Measurements from ENCODE around the gene TXLNB.

Gene TXLNB

DNA sequence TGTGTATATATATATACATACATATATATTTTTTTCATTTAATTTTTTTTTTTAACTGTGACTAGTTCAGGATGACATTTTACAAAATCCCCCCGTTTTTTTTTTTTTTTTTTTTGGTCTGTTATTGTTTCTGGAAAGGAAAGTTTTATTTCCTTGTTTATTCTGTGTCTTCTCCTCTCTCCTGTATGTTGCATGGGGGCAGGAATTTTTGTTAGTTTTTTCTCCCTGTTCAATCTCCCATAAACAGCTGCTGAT is 32.4 kb upstream of the TXLNB start:
- no peak for DNase-seq (ENCODE audit: low read depth, low spot score)
- Histone ChIP-seq H3K9me3 (ENCODE audit: insufficient read depth, low read length) (no peaks in the 10 kb centered on the region), H3K9ac (ENCODE audit: insufficient read length, low read depth) (no peak overlapping the region), H3K36me3 (ENCODE audit: insufficient read depth, insufficient read length, low read length) (no peaks in the 10 kb centered on the region), H3K27me3 (ENCODE audit: insufficient read depth, insufficient read length) (no peaks in the 10 kb centered on the region), H3K4me1 (ENCODE audit: insufficient read depth, insufficient read length) (no peaks in the 10 kb centered on the region), H3K4me3 (ENCODE audit: insufficient read length, low read depth) (no peak overlapping the region)
- TF ChIP-seq YY1 (IDR thresholded peaks at IDR 0.05; ENCODE audit: insufficient read depth, insufficient read length) = no peak
- no peak for TF ChIP-seq ZNF274 (IDR thresholded peaks at IDR 0.05; ENCODE audit: low read depth, low read length)
- TF ChIP-seq SUZ12 (IDR thresholded peaks at IDR 0.05; ENCODE audit: extremely low read depth, insufficient read depth, insufficient read length) = no peak

DNA sequence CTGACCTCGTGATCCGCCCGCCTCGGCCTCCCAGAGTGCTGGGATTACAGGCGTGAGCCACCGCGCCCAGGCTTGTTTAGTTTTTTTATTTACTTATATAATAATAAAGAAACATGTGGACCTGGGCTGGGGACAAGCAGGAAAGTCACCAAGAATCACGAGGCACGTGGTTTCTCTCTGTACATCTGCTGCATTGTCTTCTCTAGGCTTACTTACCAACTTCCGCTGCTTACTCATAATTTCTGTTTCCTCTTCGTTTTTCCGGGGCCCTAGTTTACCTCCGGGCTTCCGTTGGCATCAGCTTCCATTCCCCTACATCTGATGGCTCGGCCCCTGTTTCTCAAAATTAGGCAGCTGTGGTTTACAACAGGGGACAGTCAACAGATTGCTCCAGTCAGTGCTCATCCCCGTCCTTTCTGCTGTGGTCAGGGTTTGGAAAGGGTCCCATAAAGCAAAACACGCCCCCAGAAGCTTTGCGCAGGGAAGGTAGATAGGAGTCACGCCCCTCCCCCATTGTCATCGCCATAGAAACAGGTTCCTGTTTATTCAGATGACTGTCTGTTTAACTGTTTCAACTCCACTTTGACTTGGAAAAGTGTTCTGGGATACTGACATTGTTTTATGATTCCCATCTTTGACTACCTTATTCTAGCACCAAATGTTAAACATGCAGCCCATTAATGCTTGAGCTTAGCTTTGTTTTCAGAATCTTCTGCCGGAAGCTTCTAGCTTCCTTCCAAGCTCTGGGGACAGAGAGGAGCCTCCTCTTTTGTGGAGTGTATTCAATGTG is 31.9 kb upstream of the TXLNB start:
- no peaks in the 10 kb centered on the region for H3K36me3 ChIP-seq (ENCODE audit: insufficient read depth, insufficient read length, low read length)
- no peaks in the 10 kb centered on the region for H3K9me3 ChIP-seq (ENCODE audit: insufficient read depth, low read length)
- TF ChIP-seq ZNF274 (IDR thresholded peaks at IDR 0.05; ENCODE audit: low read depth, low read length) = no peak
- no peak for TF ChIP-seq SUZ12 (IDR thresholded peaks at IDR 0.05; ENCODE audit: extremely low read depth, insufficient read depth, insufficient read length)
- TF ChIP-seq YY1 (IDR thresholded peaks at IDR 0.05; ENCODE audit: insufficient read depth, insufficient read length) = no peak
- H3K4me3 ChIP-seq (ENCODE audit: insufficient read length, low read depth) = no peak overlapping the region
- H3K27me3 ChIP-seq (ENCODE audit: insufficient read depth, insufficient read length) = no peaks in the 10 kb centered on the region
- no peak overlapping the region for H3K9ac ChIP-seq (ENCODE audit: insufficient read length, low read depth)
- H3K4me1 ChIP-seq (ENCODE audit: insufficient read depth, insufficient read length) = no peaks in the 10 kb centered on the region
- peak; percentile 40 for DNase-seq (ENCODE audit: low read depth, low spot score)

DNA sequence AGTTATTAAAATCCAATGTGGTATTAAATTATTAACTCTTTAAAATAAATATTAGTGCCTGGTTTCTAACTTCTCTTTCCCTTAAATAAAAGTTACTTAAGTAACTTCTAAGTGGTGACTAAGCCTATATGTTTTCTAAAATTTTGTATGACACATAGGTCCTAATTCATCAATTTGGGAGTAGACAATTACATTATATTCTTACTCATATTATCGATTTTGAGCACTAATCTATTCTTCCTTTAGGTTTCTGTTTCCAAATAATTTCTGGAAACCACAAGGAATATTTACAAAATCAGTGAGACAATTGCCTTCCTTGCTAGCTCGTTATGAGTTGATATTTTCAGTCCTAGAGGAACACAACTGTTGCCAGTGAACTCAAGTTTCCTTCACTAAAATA is 28.3 kb upstream of the TXLNB start:
- Histone ChIP-seq H3K4me1 (ENCODE audit: insufficient read depth, insufficient read length) (no peaks in the 10 kb centered on the region), H3K36me3 (ENCODE audit: insufficient read depth, insufficient read length, low read length) (no peaks in the 10 kb centered on the region), H3K9ac (ENCODE audit: insufficient read length, low read depth) (no peak overlapping the region), H3K27me3 (ENCODE audit: insufficient read depth, insufficient read length) (no peaks in the 10 kb centered on the region), H3K4me3 (ENCODE audit: insufficient read length, low read depth) (no peak overlapping the region), H3K9me3 (ENCODE audit: insufficient read depth, low read length) (no peaks in the 10 kb centered on the region; the same call in 1 of the 2 replicates)
- TF ChIP-seq YY1 (IDR thresholded peaks at IDR 0.05; ENCODE audit: insufficient read depth, insufficient read length) = no peak
- TF ChIP-seq ZNF274 (IDR thresholded peaks at IDR 0.05; ENCODE audit: low read depth, low read length) = no peak
- TF ChIP-seq SUZ12 (IDR thresholded peaks at IDR 0.05; ENCODE audit: extremely low read depth, insufficient read depth, insufficient read length) = no peak
- no peak for DNase-seq (ENCODE audit: low read depth, low spot score)

DNA sequence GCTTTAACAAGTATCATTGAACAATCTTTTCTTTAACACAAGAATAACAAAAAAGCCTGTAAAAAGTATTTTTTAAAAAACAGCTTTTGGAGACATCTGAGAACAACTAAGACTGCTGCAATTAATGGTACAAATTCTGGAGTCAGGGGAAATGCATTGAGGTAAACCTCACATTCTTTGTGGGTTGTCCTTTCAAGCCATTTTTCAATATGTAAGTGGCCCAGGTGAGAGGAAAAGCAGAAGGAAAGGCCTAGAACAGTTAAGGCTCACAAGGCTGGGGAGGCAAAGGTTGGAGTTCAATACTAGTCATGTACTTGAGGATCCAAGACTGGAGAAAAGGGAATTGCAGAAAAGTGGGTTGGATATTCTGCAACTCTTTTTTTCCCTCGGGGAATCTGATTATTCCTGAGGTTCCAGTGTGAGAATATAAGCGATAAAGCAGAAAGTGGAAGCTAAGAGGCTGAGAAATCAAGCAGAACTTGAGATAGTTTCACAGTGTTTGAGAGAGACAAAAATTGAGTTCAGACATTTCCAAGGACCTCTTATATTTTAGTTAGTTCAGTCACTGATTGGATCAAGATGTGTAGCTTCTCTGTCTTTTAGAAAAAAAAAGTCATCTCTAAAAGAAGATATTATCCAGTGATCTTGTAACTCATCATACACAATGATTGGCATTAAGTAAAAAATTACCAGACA is 25.0 kb upstream of the TXLNB start:
- no peaks in the 10 kb centered on the region for H3K27me3 ChIP-seq (ENCODE audit: insufficient read depth, insufficient read length)
- H3K4me1 ChIP-seq (ENCODE audit: insufficient read depth, insufficient read length) = no peaks in the 10 kb centered on the region
- H3K9me3 ChIP-seq (ENCODE audit: insufficient read depth, low read length) = peaks cover 11% of the 10 kb centered on the region; the same call in 1 of the 2 replicates
- no peak for DNase-seq (ENCODE audit: low read depth, low spot score)
- H3K4me3 ChIP-seq (ENCODE audit: insufficient read length, low read depth) = no peak overlapping the region
- no peak for TF ChIP-seq SUZ12 (IDR thresholded peaks at IDR 0.05; ENCODE audit: extremely low read depth, insufficient read depth, insufficient read length)
- TF ChIP-seq YY1 (IDR thresholded peaks at IDR 0.05; ENCODE audit: insufficient read depth, insufficient read length) = no peak
- TF ChIP-seq ZNF274 (IDR thresholded peaks at IDR 0.05; ENCODE audit: low read depth, low read length) = no peak
- H3K36me3 ChIP-seq (ENCODE audit: insufficient read depth, insufficient read length, low read length) = no peaks in the 10 kb centered on the region
- no peak overlapping the region for H3K9ac ChIP-seq (ENCODE audit: insufficient read length, low read depth)

DNA sequence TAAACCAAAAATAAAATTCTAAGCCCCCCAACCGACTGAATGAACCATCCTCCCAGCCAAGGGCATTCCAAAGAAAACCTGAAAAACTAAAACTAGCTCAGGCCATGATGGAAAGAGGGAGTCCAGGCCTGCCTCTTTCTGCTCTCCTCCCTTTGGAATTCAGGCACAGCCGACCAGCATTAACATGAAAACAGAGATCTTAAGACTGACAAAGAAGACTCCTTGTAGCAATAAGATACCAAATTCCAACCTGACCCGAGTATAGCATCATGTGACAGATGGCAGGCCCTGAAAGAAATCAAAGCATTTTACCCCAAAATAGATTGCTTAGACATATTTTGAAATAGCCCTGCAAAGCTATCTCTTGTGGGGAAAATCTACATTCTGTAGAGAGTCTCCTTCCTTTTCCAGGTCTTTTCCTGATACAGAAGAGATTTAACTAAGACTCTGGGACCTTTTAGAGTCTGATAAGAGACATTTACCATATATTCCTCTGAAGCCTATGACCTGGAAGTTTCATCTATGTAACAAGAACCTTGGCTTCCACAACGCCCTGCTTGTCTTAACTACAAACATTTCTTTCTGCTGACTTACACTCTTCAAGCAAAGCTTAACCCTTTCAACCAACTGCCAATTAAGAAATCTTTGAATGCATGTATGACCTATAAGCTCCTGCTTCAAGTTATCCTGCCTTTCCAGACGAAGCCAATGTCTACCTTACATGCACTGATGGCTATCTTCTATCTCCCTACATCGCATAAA is 22.2 kb upstream of the TXLNB start:
- Histone ChIP-seq H3K36me3 (ENCODE audit: insufficient read depth, insufficient read length, low read length) (no peaks in the 10 kb centered on the region), H3K9me3 (ENCODE audit: insufficient read depth, low read length) (peaks cover 12% of the 10 kb centered on the region; the same call in 1 of the 2 replicates), H3K4me1 (ENCODE audit: insufficient read depth, insufficient read length) (no peaks in the 10 kb centered on the region), H3K4me3 (ENCODE audit: insufficient read length, low read depth) (no peak overlapping the region), H3K27me3 (ENCODE audit: insufficient read depth, insufficient read length) (no peaks in the 10 kb centered on the region), H3K9ac (ENCODE audit: insufficient read length, low read depth) (no peak overlapping the region)
- no peak for TF ChIP-seq SUZ12 (IDR thresholded peaks at IDR 0.05; ENCODE audit: extremely low read depth, insufficient read depth, insufficient read length)
- TF ChIP-seq YY1 (IDR thresholded peaks at IDR 0.05; ENCODE audit: insufficient read depth, insufficient read length) = no peak
- no peak for TF ChIP-seq ZNF274 (IDR thresholded peaks at IDR 0.05; ENCODE audit: low read depth, low read length)
- peak; percentile 81 for DNase-seq (ENCODE audit: low read depth, low spot score)

DNA sequence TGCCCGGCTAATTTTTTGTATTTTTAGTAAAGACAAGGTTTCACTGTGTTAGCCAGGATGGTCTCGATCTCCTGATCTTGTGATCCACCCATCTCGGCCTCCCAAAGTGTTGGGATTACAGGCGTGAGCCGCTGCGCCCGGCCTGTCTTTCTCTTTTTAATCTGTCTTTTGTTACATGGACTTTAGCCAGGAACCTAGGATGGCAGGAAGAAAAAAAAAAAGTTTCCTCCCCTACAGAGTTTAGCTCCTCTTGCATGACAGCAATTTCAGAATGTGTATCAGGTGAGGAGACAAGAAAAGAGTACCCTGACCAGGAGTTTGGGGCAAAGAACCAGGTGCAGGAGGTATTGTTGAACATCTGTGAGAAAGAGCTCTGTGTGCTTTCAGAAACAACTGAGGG is 21.4 kb upstream of the TXLNB start:
- Histone ChIP-seq H3K4me3 (ENCODE audit: insufficient read length, low read depth) (no peak overlapping the region), H3K9me3 (ENCODE audit: insufficient read depth, low read length) (peaks cover 12% of the 10 kb centered on the region; the same call in 1 of the 2 replicates), H3K4me1 (ENCODE audit: insufficient read depth, insufficient read length) (no peaks in the 10 kb centered on the region), H3K9ac (ENCODE audit: insufficient read length, low read depth) (no peak overlapping the region), H3K36me3 (ENCODE audit: insufficient read depth, insufficient read length, low read length) (no peaks in the 10 kb centered on the region), H3K27me3 (ENCODE audit: insufficient read depth, insufficient read length) (no peaks in the 10 kb centered on the region)
- peak; percentile 46 for DNase-seq (ENCODE audit: low read depth, low spot score)
- TF ChIP-seq ZNF274 (IDR thresholded peaks at IDR 0.05; ENCODE audit: low read depth, low read length) = no peak
- no peak for TF ChIP-seq SUZ12 (IDR thresholded peaks at IDR 0.05; ENCODE audit: extremely low read depth, insufficient read depth, insufficient read length)
- no peak for TF ChIP-seq YY1 (IDR thresholded peaks at IDR 0.05; ENCODE audit: insufficient read depth, insufficient read length)

DNA sequence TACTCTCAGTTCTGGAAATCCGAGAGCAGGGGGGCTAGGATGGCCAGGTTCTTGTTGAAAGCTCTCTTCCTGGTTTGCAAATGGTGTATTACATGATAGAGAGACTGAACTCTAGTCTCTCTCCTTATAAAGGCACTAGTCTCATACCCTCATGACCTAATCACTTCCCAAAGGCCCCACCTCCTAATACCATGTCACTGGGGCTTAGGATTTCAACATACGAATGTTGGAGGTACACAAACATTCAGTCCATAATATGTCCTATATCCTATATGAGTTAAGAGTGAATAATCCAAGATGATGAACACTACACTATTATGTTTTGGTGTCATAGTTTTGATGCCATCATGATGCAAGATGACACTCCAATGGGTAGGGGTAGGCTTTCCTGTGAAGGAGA is 20.0 kb upstream of the TXLNB start:
- no peak overlapping the region for H3K4me3 ChIP-seq (ENCODE audit: insufficient read length, low read depth)
- DNase-seq (ENCODE audit: low read depth, low spot score) = no peak
- H3K36me3 ChIP-seq (ENCODE audit: insufficient read depth, insufficient read length, low read length) = no peaks in the 10 kb centered on the region
- no peak for TF ChIP-seq SUZ12 (IDR thresholded peaks at IDR 0.05; ENCODE audit: extremely low read depth, insufficient read depth, insufficient read length)
- no peak for TF ChIP-seq YY1 (IDR thresholded peaks at IDR 0.05; ENCODE audit: insufficient read depth, insufficient read length)
- no peaks in the 10 kb centered on the region for H3K27me3 ChIP-seq (ENCODE audit: insufficient read depth, insufficient read length)
- no peaks in the 10 kb centered on the region for H3K4me1 ChIP-seq (ENCODE audit: insufficient read depth, insufficient read length)
- H3K9ac ChIP-seq (ENCODE audit: insufficient read length, low read depth) = no peak overlapping the region
- peaks cover 12% of the 10 kb centered on the region; the same call in 1 of the 2 replicates for H3K9me3 ChIP-seq (ENCODE audit: insufficient read depth, low read length)

Measured in NT2/D1 (cell line).